ENCODE data around the gene ADAMTSL3.

The ADAMTSL3 gene

DNA sequence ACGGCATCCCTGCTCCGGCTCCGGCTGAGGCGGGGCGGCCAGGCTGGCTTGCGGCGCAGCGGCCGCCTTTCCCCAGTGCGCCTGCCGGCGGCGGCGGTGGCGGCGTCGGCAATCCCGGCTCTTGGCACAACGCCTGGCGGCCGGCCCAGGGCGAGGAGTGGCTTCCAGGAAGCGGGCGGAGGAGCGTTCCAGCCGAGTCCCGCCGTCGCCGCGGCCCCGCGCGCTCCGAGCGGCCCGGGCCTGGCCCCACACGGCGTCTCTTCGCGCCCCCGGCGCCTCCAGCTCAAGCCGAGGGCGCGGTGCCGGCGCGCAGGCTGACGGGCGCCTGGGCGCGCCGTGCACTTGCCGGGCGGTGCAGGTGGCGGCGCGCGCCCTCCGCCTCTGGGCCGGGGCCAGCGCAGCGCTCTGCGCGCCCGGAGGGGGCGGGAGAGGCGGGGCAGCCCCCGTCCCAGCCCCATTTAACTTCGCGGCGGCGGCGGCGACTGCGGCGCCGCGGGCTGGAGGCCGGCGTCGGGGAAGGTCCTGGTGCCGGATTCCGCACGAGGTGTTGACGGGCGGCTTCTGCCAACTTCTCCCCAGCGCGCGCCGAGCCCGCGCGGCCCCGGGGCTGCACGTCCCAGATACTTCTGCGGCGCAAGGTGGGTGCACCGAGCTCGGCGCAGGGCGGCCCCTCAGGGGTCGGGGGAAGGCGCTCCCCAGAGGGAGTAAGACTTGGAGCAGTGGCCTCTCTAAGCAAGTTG is at the start of gene ADAMTSL3:
TSS of gene ADAMTSL3 (plus strand) at position 485 of the 740 bp plus-strand sequence. CDS start 1,639 bp downstream, outside the sequence.
- DNase-seq (ENCODE audit: low read depth), result no peak

DNA sequence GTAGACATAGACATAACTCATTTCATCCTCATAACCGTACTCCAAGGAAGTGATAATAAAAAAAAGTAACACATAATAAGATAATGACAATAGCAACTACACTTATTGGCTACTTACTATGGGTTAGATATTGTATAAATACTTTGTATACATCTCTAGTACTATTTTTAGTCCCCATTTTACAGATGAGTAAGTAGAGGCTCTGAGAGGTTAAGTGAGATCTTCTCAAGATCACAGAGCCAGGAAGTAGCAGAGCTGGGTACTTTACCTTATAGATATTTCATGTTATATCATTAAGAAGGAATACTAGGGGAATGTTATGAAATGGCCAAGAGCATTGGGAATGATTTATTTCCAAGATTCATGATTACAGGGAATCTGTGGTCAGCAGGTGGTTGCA is 49.4 kb upstream of the ADAMTSL3 start:
- DNase-seq (ENCODE audit: low read depth), result no peak

- DNase-seq (ENCODE audit: low read depth), result no peak
Observed at GRCh38 chr15:83605111-83605945, 48.6 kb upstream of the ADAMTSL3 start.

GRCh38 chr15:83610132-83610531 is 43.8 kb upstream of the ADAMTSL3 start:
- no peak for DNase-seq (ENCODE audit: low read depth)

- no peak for DNase-seq (ENCODE audit: low read depth)
Observed at GRCh38 chr15:83610901-83611685, 42.8 kb upstream of the ADAMTSL3 start.

DNA sequence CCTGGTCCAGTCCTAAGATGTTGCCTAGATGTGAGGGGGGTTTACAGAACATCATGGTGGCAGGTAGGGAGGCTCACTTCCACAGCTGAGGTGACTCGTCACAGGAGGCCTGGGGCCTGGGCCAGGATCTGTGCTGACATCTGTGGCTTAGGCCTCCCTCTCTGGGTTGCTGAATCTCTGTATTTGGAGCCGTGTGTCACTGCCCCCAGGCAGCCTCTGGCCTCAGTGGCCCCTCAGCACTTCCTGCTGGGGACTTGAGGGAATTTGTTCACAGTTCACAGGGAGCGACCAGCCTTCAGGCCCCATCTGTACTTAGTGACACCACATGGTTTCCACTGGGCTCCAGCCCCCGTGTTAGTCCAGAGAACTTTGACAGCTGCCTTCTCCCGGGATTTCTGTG is 41.7 kb upstream of the ADAMTSL3 start:
- DNase-seq (ENCODE audit: low read depth), result no peak

GRCh38 chr15:83612898-83613635 is 40.9 kb upstream of the ADAMTSL3 start:
- no peak for DNase-seq (ENCODE audit: low read depth)

GRCh38 chr15:83613714-83614113 is 40.2 kb upstream of the ADAMTSL3 start:
- no peak for DNase-seq (ENCODE audit: low read depth)

- DNase-seq (ENCODE audit: low read depth), result no peak
Observed at GRCh38 chr15:83616840-83617239, 37.1 kb upstream of the ADAMTSL3 start.

- no peak for DNase-seq (ENCODE audit: low read depth)
Observed at GRCh38 chr15:83626171-83626802, 27.6 kb upstream of the ADAMTSL3 start.

DNA sequence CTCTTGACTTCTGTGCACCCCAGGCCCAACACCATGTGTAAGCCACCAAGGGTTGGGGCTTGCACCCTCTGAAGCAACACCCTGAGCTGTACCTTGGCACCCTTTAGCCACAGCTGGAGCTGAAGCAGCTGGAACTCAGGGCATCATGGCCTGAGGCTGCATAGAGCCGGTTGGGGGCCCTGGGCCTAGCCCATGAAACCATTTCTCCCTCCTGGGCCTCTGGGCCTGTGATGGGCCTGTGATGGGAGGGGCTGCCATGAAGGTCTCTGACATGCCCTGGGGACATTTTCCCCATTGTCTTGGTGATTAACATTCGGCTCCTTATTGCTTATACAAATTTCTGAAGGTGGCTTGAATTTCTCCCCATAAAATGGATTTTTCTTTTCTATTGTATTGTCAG is 22.4 kb upstream of the ADAMTSL3 start:
- DNase-seq (ENCODE audit: low read depth), result no peak

DNA sequence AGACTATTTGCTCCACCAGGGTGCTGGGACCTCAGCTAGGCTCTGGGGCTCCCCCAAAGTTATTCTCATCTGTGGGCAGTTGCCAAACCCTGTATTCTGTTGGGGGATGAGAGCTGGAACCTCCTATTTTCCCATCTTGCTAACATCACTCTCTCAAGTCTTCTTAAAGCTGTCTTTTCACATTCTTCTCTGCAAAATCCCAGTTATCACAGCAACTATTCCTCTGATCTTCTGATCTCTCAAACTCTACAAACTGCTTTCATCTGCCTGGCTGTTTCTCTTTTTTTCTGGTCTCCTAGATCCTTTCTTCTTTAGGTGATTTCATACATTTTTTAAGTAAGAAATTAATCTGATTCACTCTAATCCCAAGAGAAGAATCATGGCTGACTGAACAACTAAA is 10.7 kb upstream of the ADAMTSL3 start:
- no peak for DNase-seq (ENCODE audit: low read depth)

- DNase-seq (ENCODE audit: low read depth), result no peak
Observed at GRCh38 chr15:83644439-83644838, 9.5 kb upstream of the ADAMTSL3 start.

- DNase-seq (ENCODE audit: low read depth), result no peak
Observed at GRCh38 chr15:83650831-83651230, 3.1 kb upstream of the ADAMTSL3 start.

- DNase-seq (ENCODE audit: low read depth), result no peak
Observed at GRCh38 chr15:83651541-83651940, 2.4 kb upstream of the ADAMTSL3 start.

DNA sequence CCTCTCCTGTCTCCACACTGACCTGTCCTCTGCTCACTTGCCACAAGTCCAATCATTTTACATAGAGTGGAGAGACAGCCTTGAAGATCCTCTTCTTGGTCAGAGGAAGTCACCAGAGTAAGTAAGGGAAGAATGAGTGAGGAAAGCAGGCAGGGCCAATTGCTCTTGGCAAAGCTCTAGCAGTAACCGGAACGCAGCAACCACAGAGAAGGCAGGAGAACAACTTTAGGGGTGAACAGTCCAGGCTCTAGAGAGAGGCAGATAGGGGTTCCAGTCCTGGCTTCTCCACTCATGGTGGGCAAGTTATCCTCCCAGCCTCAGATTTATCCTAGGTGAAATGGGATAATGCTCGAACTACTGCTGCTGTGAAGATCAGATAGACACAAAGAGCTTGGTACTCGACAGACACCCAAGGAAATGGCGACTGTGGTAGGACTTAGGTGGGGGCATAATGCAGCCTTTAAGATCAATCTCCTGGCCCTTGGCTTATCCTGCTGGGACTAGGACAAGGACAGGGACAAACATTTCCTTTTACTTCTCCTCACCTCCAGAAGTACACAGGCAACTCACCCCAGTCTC is 1.2 kb upstream of the ADAMTSL3 start:
- no peak for DNase-seq (ENCODE audit: low read depth)

DNA sequence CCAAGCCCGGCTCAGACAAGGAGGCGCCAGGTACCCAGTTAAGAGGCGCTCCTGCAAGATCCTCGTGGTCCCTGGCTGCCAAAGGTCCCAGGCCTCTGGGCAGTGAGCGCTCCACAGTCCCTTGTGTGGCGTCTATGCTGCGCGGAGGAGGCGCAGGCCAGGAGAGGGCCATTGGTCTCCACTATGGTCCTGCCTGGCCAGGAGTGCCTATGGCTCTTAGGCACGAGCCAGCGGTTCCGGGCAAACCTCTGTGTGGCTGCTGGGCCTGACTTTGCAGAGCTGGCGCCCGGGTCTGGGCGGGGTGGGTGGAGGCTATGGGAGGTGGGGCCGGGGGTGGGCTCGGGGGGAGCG is 660 bp upstream of the ADAMTSL3 start:
- DNase-seq (ENCODE audit: low read depth), result no peak

GRCh38 chr15:83654379-83655236 is 685 bp downstream of the ADAMTSL3 start:
- no peak for DNase-seq (ENCODE audit: low read depth)

- no peak for DNase-seq (ENCODE audit: low read depth)
Observed at GRCh38 chr15:83655237-83655616, 1.3 kb downstream of the ADAMTSL3 start.

GRCh38 chr15:83656192-83656591 is 2.3 kb downstream of the ADAMTSL3 start:
- no peak for DNase-seq (ENCODE audit: low read depth)

Measured in activated T-helper 9 cell treated with anti-CD3 and anti-CD28 coated beads, Interleukin-2, amount 50 U/mL, for 16 hours (primary cell).